HPDE6-E6E7 (cell line): Measurements from ENCODE around the gene PROSER3.
"Not testable (repeated sequence)": the region's sequence is repeated elsewhere in the genome, so short reads cannot be mapped to it uniquely, and the experiment has no call there.

Experiments used
- DNase-seq: peaks from one replicate; pipeline ENCODE4 v3.0.0; 2011; ENCODE audit warnings: missing footprints; ENCODE audit errors: extremely low spot score

PROSER3 gene

GRCh38 chr19:35722461-35722860 is 35.5 kb upstream of the PROSER3 start:
- no peak for DNase-seq

DNA sequence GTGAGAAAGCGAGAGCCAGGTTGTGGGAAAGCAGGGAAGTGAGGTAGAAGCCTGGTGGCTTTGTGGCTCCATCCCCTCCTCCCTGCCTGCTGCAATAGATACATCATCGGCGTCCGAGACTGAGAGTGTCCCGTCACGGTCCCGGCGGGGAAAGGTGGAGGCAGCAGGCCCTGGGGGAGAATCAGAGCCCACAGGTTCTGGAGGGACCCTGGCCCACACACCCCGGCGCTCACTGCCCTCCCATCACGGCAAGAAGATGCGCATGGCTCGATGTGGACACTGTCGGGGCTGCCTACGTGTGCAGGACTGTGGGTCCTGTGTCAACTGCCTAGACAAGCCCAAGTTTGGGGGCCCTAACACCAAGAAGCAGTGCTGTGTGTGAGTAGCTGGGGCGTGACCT is 35.1 kb upstream of the PROSER3 start:
- DNase-seq, result no peak

DNA sequence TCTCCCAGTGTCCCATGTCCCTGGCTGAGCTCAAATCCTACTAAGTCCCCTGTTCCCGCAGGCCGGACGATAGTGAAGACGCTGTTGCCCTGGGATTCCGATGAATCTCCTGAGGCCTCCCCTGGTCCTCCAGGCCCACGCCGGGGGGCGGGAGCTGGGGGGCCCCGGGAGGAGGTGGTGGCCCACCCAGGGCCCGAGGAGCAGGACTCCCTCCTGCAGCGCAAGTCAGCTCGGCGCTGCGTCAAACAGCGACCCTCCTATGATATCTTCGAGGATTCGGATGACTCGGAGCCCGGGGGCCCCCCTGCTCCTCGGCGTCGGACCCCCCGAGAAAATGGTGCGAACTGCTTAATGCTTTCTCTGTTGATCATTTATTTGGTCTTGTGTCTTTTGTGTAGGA is 34.3 kb upstream of the PROSER3 start:
- no peak for DNase-seq

DNA sequence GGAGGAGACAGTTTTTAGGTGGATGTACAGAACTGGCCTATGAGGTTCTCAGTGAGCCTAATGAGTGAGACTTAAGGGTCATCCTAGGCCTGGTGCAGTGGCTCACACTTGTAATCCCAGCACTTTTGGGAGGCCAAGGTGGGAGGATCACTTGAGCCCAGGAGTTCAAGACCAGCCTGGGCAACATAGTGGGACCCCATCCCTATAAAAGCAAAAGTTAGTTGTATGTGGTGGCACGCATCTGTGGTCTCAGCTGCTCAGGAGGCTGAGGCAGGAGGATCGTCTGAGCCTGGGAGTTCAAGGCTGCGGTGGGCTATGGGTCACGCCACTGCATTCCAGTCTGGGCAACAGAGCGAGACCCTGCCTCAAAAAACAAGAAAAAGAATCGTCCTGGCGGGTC is 33.8 kb upstream of the PROSER3 start:
- DNase-seq, result not testable (repeated sequence)

GRCh38 chr19:35724560-35724959 is 33.4 kb upstream of the PROSER3 start:
- DNase-seq, result no peak

DNA sequence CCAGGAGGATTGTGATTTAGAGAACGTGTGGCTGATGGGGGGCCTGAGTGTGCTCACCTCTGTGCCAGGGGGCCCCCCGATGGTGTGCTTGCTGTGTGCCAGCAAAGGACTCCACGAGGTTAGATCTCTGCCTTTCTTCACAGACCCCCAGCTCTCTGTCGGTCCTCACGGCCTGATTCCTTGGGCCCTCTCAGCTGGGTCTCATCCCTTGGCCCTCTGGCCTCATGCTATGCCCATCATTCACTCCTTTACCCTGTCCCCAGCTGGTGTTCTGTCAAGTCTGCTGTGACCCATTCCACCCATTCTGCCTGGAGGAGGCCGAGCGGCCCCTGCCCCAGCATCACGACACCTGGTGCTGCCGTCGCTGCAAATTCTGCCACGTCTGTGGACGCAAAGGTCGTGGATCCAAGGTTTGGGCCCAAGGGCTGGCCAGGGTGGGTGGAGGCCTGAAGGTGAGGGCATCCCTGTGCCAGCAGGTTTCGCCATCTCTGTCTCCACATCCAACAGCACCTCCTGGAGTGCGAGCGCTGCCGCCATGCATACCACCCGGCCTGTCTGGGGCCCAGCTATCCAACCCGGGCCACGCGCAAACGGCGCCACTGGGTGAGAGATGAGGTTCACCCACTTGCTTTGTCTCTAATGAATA is 32.6 kb upstream of the PROSER3 start:
- no peak for DNase-seq

DNA sequence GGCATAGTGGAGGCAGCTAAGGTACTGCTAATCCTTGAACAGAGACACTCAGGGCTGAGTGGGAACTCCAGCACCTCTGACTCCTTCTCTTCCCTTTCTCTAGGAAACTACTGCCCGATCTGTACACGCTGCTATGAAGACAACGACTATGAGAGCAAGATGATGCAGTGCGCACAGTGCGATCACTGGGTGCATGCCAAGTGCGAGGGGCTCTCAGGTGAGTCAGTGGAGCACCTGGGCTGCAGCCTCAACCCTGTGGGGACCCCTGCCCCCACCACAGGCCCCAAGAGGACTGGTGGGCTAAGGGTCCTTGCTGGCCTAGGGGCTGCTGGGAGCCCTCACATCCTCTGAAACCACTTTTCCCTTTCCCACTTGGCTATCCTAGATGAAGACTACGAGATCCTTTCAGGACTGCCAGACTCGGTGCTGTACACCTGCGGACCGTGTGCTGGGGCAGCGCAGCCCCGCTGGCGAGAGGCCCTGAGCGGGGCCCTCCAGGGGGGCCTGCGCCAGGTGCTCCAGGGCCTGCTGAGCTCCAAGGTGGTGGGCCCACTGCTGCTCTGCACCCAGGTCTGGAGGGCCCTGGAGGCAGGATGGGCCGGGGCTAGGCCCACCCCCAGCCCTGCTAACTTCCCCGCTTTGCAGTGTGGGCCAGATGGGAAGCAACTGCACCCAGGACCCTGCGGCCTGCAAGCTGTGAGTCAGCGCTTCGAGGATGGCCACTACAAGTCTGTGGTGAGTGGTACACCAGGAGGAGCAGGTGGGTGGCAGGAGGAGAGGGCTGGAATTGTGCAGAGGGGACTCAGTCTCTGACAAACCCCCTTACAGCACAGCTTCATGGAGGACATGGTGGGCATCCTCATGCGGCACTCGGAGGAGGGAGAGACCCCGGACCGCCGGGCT is 30.7 kb upstream of the PROSER3 start:
- DNase-seq, result no peak

DNA sequence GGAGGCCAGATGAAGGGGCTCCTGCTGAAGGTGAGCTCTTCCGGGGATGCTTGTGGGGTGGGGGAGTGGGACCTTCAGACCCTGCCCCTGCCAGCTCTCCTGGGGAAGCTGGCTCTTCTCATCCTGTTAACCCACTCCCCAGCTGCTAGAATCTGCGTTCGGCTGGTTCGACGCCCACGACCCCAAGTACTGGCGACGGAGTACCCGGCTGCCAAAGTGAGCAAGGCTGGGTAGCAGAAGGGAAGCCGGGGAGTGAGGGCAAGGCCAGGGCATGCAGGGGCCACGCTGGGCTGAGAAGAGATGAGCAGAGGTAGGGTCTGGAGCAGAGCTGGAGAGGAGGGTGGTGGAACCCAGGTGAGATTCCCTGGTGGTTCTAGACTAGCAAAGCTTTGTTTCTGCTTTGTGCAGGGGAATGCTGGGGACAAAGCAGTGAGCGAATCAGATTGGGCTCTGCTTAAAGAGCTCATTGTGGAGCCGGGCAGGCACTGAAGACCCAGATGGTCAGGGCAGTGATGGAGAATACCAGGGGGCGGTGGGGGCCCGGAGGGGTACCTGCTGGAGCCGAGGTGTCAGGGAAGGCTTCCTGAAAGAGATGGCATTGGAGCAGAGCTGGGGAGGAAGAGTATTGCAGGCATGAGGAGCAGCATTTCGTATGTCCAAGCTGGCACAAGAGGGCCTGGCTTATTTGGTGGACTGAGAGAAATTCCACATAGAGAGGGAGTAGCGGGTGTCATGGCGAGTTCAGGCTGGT is 29.8 kb upstream of the PROSER3 start:
- DNase-seq, result no peak

DNA sequence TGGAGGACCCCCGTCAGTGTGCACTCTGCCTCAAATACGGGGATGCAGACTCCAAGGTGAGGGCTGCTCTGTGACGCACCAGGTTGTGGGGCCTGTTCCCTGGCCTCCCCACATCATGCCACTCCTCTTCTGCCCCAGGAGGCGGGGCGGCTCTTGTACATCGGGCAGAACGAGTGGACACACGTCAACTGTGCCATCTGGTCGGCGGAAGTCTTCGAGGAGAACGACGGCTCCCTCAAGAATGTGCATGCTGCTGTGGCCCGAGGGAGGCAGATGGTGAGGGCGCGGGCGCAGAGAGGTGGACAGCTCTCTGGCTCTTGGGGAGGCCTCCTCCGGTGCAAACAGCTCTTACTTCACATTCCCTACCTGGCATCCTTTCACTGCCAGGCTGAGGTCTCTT is 29.0 kb upstream of the PROSER3 start:
- DNase-seq, result no peak

DNA sequence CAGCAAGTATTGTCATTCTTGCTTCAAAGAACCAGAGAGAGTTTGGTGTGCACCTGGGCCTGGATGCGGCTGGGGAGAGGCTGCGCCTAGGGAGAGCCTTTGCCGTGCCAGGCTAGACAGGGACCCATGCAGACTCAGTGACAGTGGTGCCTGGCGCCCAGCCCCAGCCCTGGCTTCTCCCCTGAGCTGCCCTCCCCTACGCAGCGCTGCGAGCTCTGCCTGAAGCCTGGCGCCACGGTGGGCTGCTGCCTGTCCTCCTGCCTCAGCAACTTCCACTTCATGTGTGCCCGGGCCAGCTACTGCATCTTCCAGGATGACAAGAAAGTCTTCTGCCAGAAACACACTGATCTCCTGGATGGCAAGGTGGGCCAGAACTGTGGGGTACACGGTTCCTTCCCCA is 28.2 kb upstream of the PROSER3 start:
- DNase-seq, result no peak

DNA sequence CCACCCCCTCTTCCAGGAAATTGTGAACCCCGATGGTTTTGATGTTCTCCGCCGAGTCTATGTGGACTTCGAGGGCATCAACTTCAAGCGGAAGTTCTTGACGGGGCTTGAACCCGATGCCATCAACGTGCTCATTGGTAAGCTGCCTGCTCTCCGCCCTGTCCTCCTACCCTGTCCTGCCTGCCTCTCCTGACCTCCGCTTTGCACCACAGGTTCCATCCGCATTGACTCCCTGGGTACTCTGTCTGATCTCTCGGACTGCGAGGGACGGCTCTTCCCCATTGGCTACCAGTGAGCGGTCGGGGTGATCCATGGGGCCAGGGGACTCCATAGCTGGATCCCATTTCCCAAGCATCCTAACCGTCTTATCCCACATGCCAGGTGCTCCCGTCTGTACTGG is 27.6 kb upstream of the PROSER3 start:
- DNase-seq, result no peak

DNA sequence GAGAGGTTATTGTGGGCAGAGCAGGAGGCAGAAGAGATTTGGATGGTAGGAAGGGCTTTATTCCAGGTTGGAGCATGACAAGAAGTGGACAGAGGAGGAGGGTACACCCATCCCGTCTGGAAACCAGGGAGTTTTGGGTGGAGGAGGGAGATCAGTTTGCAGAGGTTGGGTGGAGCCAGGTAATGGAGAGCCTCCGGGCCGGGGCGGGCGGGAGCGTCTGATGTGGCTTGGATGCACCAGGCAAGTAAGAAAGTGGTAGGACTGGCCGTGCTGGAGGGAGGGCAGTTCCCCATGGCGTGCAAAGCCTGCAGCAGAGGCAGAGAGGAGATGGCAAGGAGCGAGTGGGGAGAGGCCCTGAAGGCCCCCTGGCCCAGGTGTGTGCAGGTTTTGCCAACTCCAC is 26.6 kb upstream of the PROSER3 start:
- no peak for DNase-seq

DNA sequence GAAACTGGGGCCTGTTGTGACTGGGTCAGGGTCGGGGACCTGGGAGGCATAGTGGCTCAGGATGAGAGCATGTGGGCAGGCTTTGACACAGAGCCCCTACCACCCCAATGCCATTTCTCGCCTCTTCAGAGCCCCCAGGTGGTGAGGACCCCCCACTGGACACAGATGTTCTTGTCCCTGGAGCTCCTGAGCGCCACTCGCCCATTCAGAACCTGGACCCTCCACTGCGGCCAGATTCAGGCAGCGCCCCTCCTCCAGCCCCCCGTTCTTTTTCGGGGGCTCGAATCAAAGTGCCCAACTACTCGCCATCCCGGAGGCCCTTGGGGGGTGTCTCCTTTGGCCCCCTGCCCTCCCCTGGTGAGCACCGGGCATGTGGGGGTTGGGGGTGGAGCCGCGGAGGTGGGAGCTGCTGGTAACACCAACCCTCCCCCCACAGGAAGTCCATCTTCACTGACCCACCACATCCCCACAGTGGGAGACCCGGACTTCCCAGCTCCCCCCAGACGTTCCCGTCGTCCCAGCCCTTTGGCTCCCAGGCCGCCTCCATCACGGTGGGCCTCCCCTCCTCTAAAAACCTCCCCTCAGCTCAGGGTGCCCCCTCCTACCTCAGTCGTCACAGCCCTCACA is 26.1 kb upstream of the PROSER3 start:
- DNase-seq, result no peak

DNA sequence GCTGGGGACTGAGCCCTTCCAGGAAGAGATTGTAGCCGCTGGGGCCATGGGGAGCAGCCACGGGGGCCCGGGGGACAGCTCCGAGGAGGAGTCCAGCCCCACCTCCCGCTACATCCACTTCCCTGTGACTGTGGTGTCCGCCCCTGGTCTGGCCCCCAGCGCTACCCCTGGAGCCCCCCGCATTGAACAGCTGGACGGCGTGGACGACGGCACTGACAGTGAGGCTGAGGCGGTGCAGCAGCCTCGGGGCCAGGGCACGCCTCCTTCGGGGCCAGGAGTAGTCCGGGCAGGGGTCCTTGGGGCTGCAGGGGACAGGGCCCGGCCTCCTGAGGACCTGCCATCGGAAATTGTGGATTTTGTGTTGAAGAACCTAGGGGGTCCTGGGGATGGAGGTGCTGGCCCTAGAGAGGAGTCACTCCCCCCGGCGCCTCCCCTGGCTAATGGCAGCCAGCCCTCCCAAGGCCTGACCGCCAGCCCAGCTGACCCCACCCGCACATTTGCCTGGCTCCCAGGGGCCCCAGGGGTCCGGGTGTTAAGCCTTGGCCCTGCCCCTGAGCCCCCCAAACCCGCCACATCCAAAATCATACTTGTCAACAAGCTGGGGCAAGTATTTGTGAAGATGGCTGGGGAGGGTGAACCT is 25.3 kb upstream of the PROSER3 start:
- DNase-seq, result no peak

DNA sequence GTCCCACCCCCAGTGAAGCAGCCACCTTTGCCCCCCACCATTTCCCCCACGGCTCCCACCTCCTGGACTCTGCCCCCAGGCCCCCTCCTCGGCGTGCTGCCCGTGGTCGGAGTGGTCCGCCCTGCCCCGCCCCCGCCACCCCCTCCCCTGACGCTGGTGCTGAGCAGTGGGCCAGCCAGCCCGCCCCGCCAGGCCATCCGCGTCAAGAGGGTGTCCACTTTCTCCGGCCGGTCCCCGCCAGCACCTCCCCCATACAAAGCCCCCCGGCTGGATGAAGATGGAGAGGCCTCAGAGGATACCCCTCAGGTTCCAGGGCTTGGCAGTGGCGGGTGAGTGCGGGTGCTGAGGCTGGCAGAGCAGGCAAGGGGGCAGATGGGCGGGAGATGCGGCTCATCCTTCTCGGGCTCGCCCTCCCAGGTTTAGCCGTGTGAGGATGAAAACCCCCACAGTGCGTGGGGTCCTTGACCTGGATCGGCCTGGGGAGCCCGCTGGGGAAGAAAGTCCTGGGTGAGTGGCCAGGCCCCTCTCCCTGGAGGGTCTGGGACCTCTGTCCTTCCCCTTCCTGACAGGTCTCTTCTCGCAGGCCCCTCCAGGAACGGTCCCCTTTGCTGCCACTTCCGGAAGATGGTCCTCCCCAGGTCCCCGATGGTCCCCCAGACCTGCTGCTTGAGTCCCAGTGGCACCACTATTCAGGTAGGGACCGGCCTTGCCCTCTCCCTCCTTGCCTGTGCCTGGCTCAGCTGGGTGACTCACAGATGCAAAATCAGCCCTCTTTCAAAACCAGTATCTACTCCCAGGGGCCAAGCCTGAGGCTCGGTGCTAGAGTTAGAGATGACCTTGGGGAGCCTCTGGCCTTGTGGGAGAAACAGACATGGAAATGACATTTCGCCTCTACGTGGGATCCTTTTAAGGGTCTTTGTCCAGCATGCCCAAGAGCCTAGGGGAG is 24.5 kb upstream of the PROSER3 start:
- no peak for DNase-seq

GRCh38 chr19:35734273-35734672 is 23.7 kb upstream of the PROSER3 start:
- no peak for DNase-seq

- DNase-seq, result no peak
Observed at GRCh38 chr19:35734889-35735288, 23.1 kb upstream of the PROSER3 start.

GRCh38 chr19:35736913-35737886 is 20.8 kb upstream of the PROSER3 start:
- DNase-seq, result no peak
